Neural cell (in vitro differentiated cells): ENCODE measurements around the gene LRRC31. TPM values are rescaled to one million over a fixed set of nuclear protein-coding genes. Genes with fewer than 3 reads are reported as not detected.

Source experiments
- H2AFZ ChIP-seq: fragments of 200-600, 300-800 bp; sonication (generic), shearing (Covaris generic); 2 replicates; pipeline ENCODE4 v1.6.0; 2014; ENCODE audit warnings: low read depth, mild to moderate bottlenecking, antibody characterized with exemption, low read length, moderate library complexity
- H3F3A ChIP-seq: fragments of 200-600 bp; shearing (Covaris generic); 2 replicates; pipeline ENCODE4 v1.6.1; 2016; ENCODE audit warnings: mild to moderate bottlenecking, moderate library complexity, mixed read lengths, antibody characterized with exemption, low read length; ENCODE audit not compliant: insufficient read depth, poor library complexity, severe bottlenecking
- H3K27ac ChIP-seq: fragments of 200-600, 300-800 bp; sonication (generic), shearing (Covaris generic); 2 replicates; pipeline ENCODE4 v1.5.1; 2014; ENCODE audit warnings: mild to moderate bottlenecking, low read length, moderate library complexity
- H3K27me3 ChIP-seq: fragments of 300-800, 200-600 bp; sonication (generic), shearing (Covaris generic); 2 replicates; pipeline ENCODE4 v1.6.0; 2014; ENCODE audit warnings: mild to moderate bottlenecking, low read depth, low read length, moderate library complexity; ENCODE audit not compliant: insufficient read depth
- H3K36me3 ChIP-seq: fragments of 300-800, 200-600 bp; sonication (generic), shearing (Covaris generic); 2 replicates; pipeline ENCODE4 v1.5.1; 2014; ENCODE audit warnings: mild to moderate bottlenecking, antibody characterized with exemption, low read length, moderate library complexity; ENCODE audit not compliant: insufficient read depth
- H3K4me2 ChIP-seq: fragments of 300-800, 200-600 bp; sonication (generic), shearing (Covaris generic); 2 replicates; pipeline ENCODE4 v1.6.0; 2014; ENCODE audit warnings: mild to moderate bottlenecking, low read length
- H3K4me3 ChIP-seq: fragments of 300-800, 200-600 bp; sonication (generic), shearing (Covaris generic); 2 replicates; pipeline ENCODE4 v1.5.1; 2014; ENCODE audit warnings: mild to moderate bottlenecking, low read length, moderate library complexity
- H3K79me2 ChIP-seq: fragments of 200-600 bp; shearing (Covaris generic); replicated peaks from 2 replicates; pipeline ENCODE4 v1.6.0; 2014; ENCODE audit warnings: mild to moderate bottlenecking, low read length, moderate library complexity; ENCODE audit not compliant: insufficient read depth
- H3K9ac ChIP-seq: fragments of 300-800, 200-600 bp; sonication (generic), shearing (Covaris generic); 2 replicates; pipeline ENCODE4 v1.6.1; 2016; ENCODE audit warnings: mild to moderate bottlenecking, low read length, mixed read lengths
- H3K9me2 ChIP-seq: fragments of 200-600 bp; shearing (Covaris generic); 2 replicates; pipeline ENCODE4 v1.6.1; 2016; ENCODE audit warnings: mild to moderate bottlenecking, low read length, mixed read lengths; ENCODE audit not compliant: insufficient read depth
- H3K9me3 ChIP-seq: fragments of 200-600, 300-800 bp; sonication (generic), shearing (Covaris generic); 2 replicates; pipeline ENCODE4 v1.6.1; 2016; ENCODE audit warnings: mild to moderate bottlenecking, mixed run types, low read length, moderate library complexity, mixed read lengths
- H4K20me1 ChIP-seq: fragments of 200-600 bp; shearing (Covaris generic); 2 replicates; pipeline ENCODE4 v1.6.1; 2016; ENCODE audit warnings: mild to moderate bottlenecking, mixed run types; ENCODE audit not compliant: insufficient read depth
- CTCF ChIP-seq: fragments of 450-650 bp; IDR thresholded peaks from 2 replicates; pipeline ENCODE4 v1.5.1; 2014; ENCODE audit warnings: antibody characterized with exemption, mild to moderate bottlenecking, moderate library complexity; ENCODE audit not compliant: poor library complexity, severe bottlenecking
- EP300 ChIP-seq: fragments of 450-650 bp; conservative IDR thresholded peaks from 2 replicates; pipeline ENCODE4 v1.6.1; 2014; ENCODE audit warnings: antibody characterized with exemption, mild to moderate bottlenecking, moderate library complexity; ENCODE audit not compliant: poor library complexity, severe bottlenecking
- EZH2 ChIP-seq: fragments of 200-600, 300-800 bp; shearing (Covaris generic), sonication (generic); IDR thresholded peaks from 2 replicates; pipeline ENCODE4 v1.6.1; 2014; ENCODE audit warnings: antibody characterized with exemption, low read length, borderline replicate concordance, mild to moderate bottlenecking; ENCODE audit not compliant: insufficient read depth, poor library complexity, severe bottlenecking
- MXI1 ChIP-seq: fragments of 450-650 bp; conservative IDR thresholded peaks from 2 replicates; pipeline ENCODE4 v1.6.1; 2014; ENCODE audit warnings: antibody characterized with exemption, mild to moderate bottlenecking; ENCODE audit not compliant: poor library complexity, severe bottlenecking
- POLR2AphosphoS5 ChIP-seq: IDR thresholded peaks from 2 replicates; pipeline ENCODE4 v1.6.1; 2012
- RAD21 ChIP-seq: fragments of 450-650 bp; conservative IDR thresholded peaks from 2 replicates; pipeline ENCODE4 v1.6.1; 2014; ENCODE audit warnings: antibody characterized with exemption, mild to moderate bottlenecking, moderate library complexity
- REST ChIP-seq: IDR thresholded peaks from 2 replicates; pipeline ENCODE4 v1.6.1; 2012; ENCODE audit warnings: borderline replicate concordance
- SMC3 ChIP-seq: fragments of 450-650 bp; conservative IDR thresholded peaks from 2 replicates; pipeline ENCODE4 v1.6.1; 2014; ENCODE audit warnings: antibody characterized with exemption, mild to moderate bottlenecking, moderate library complexity; ENCODE audit not compliant: poor library complexity
- TAF1 ChIP-seq: IDR thresholded peaks from 2 replicates; pipeline ENCODE4 v1.6.1; 2012; ENCODE audit warnings: low read depth
- polyA plus RNA-seq: library from polyadenylated mRNA; depleted of rRNA; stranded (reverse); fragments of >200 nt; gene quantifications from 2 replicates; pipeline ENCODE4 v1.2.3, GENCODE V29; 2014

The LRRC31 gene
- polyA plus RNA-seq, 1 donor from 2014 or later, result not detected

- H3K79me2 ChIP-seq, result no peaks in the 10 kb centered on the region
- no peaks in the 10 kb centered on the region for H3K27me3 ChIP-seq
- H3F3A ChIP-seq, result no peaks in the 10 kb centered on the region
- no peak overlapping the region for H3K9ac ChIP-seq
- no peak overlapping the region for H3K27ac ChIP-seq
- TF ChIP-seq EP300 (no peak), REST (no peak), RAD21 (no peak), TAF1 (no peak), POLR2AphosphoS5 (no peak), SMC3 (no peak), MXI1 (no peak), CTCF (no peak), EZH2 (no peak)
- no peaks in the 10 kb centered on the region for H3K9me3 ChIP-seq
- no peak overlapping the region for H3K4me3 ChIP-seq
- H3K4me2 ChIP-seq, result no peak overlapping the region
- H3K36me3 ChIP-seq, result no peaks in the 10 kb centered on the region
- H3K9me2 ChIP-seq, result no peaks in the 10 kb centered on the region
- H2AFZ ChIP-seq, result no peak overlapping the region
- no peaks in the 10 kb centered on the region for H4K20me1 ChIP-seq
Observed at GRCh38 chr3:169913323-169913722, 43.6 kb upstream of the LRRC31 start.

GRCh38 chr3:169911272-169911671 lies 41.5 kb upstream of the LRRC31 start, which contains the start of gene SAMD7:
Gene SAMD7 (plus strand): TSS chr3:169911572. CDS start chr3:169919499, 7,927 bp downstream.
- H3K79me2 ChIP-seq, result no peaks in the 10 kb centered on the region
- TF ChIP-seq MXI1 (no peak), EP300 (no peak), EZH2 (no peak), REST (no peak), POLR2AphosphoS5 (no peak)
- no peak within 1 kb of the TSS for H2AFZ ChIP-seq

More at GRCh38 chr3:169911272-169911671, 41.5 kb upstream of the LRRC31 start, which contains the start of gene SAMD7:
- no peaks in the 10 kb centered on the region for H3K36me3 ChIP-seq
- H3K9me2 ChIP-seq, result no peaks in the 10 kb centered on the region
- H3K4me3 ChIP-seq, result no peak within 1 kb of the TSS
- H4K20me1 ChIP-seq, result no peaks in the 10 kb centered on the region
- no peak within 1 kb of the TSS for H3K9ac ChIP-seq
- H3K27me3 ChIP-seq, result no peaks in the 10 kb centered on the region
- H3K4me2 ChIP-seq, result no peak within 1 kb of the TSS
- no peaks in the 10 kb centered on the region for H3K9me3 ChIP-seq
- no peaks in the 10 kb centered on the region for H3F3A ChIP-seq
- H3K27ac ChIP-seq, result no peak within 1 kb of the TSS
